Measurements from ENCODE around the gene C22orf23.

Gene C22orf23

DNA sequence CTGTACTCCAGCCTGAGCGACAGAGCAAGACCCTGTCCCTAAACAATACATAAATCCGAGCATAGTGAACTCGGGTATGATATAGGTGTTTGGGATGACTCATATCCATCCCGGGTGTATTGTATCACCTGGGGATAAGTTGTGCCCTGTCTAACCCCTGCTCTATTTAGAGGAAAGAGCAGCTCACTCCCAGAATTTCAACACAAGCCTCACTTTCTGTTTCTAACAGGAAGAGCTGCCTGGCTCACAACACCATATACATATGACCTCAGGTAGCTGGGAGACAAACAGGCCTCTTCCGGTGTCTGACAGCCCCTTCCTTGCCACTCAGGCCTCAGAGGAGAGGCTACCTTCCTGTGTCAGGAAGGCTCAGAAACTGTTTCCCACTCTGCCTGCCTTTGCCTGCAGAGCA, 57.2 kb downstream of the C22orf23 start:
- DNase-seq: no peak

DNA sequence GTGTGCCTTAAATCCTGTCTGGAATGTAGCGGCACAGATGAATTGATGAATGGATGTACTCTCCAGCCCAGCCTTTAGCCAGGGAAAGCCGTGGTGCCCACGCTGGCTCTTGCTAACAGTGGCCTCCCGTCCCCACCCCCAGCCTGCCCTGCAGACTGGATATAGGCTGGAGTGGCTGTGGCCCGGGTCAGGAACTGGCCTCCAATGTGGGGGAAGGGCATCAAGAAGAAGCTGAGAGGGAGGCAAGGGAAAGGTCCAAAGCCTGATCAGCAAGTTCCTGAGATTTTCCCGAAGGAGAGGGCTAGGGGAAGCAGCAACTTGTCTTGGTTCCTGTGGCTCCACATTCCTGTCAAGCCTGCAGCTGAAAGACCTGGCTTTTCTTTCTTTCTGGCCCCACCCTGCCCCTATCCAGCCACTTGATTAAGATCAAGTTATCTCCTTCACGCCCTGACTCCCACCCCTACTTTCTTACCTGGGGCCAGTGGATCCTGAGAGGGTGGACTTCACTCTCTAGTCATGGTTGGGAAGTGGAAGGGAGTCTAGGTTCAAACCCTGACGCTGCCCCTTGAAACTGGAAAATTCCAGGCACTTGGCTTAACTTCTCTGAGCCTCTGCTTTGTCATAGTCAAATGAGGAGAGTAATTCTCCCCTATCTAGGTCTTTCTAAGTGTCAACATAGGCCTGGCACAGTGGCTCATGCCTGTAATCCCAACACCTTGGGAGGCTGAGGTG, 58.3 kb downstream of the C22orf23 start:
- no peak for DNase-seq

DNA sequence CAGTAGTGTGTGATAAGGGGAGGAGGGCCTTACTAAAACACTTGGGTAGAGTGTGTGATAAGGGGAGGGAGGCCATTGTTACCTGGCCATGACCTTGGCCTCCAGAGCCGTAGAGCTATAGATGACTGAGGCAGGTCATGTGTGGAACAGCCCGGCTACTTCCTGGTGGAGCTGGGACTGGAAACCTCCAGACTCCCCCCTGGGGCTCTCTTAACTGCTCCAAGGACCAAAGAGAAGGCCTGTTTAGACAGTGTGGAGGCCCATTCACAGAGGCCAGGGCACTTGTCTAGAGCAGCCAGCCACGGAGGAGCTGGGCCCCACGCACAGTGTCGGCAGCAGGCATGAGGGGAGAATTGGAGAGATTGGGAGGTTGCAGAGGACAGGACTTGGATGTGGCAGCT, 59.8 kb downstream of the C22orf23 start:
- no peak for DNase-seq
